Nephron progenitor cell (in vitro differentiated cells): ENCODE data around the gene TXNDC16.

Experiments
- DNase-seq: peaks from one replicate; pipeline ENCODE4 v3.0.0; 2021
- H3K27ac Mint-ChIP-seq: 2 replicates; pipeline ENCODE4 v1.8.0; 2021; ENCODE audit warnings: mild to moderate bottlenecking, moderate library complexity, mixed read lengths
- H3K27me3 Mint-ChIP-seq: 2 replicates; pipeline ENCODE4 v1.8.0; 2021; ENCODE audit warnings: mild to moderate bottlenecking, low read depth, mixed read lengths; ENCODE audit not compliant: poor library complexity
- H3K36me3 Mint-ChIP-seq: 2 replicates; pipeline ENCODE4 v1.8.0; 2021; ENCODE audit warnings: low read depth, mixed read lengths
- H3K4me1 Mint-ChIP-seq: 2 replicates; pipeline ENCODE4 v1.8.0; 2021; ENCODE audit warnings: mixed read lengths
- H3K4me3 Mint-ChIP-seq: 2 replicates; pipeline ENCODE4 v1.8.0; 2021; ENCODE audit warnings: mild to moderate bottlenecking, moderate library complexity, mixed read lengths
- H3K9me3 Mint-ChIP-seq: 2 replicates; pipeline ENCODE4 v1.8.0; 2021; ENCODE audit warnings: mild to moderate bottlenecking, moderate library complexity, mixed read lengths
- CTCF ChIP-seq: fragments of 200-600 bp; sonication (generic); IDR thresholded peaks from 2 replicates; pipeline ENCODE4 v1.5.0; 2021; ENCODE audit warnings: antibody characterized with exemption

The TXNDC16 gene

GRCh38 chr14:52514046-52514811 is 38.1 kb downstream of the TXNDC16 start:
- Mint-ChIP-seq H3K4me1 (peaks cover 10% of the 10 kb centered on the region), H3K4me3 (no peak overlapping the region), H3K27ac (peak overlapping the region; percentile 59), H3K36me3 (peaks cover 9% of the 10 kb centered on the region), H3K27me3 (no peaks in the 10 kb centered on the region), H3K9me3 (no peaks in the 10 kb centered on the region)
- no peak for TF ChIP-seq CTCF
- no peak for DNase-seq

GRCh38 chr14:52513249-52513648 is 39.1 kb downstream of the TXNDC16 start:
- peaks cover 19% of the 10 kb centered on the region for H3K36me3 Mint-ChIP-seq
- H3K4me3 Mint-ChIP-seq, result no peak overlapping the region
- DNase-seq, result no peak
- no peak overlapping the region for H3K27ac Mint-ChIP-seq
- peaks cover 10% of the 10 kb centered on the region for H3K4me1 Mint-ChIP-seq
- H3K9me3 Mint-ChIP-seq, result peaks cover 7% of the 10 kb centered on the region
- no peak for TF ChIP-seq CTCF
- no peaks in the 10 kb centered on the region for H3K27me3 Mint-ChIP-seq

GRCh38 chr14:52494444-52494843 is 57.9 kb downstream of the TXNDC16 start:
- Mint-ChIP-seq H3K4me3 (no peak overlapping the region), H3K27ac (no peak overlapping the region), H3K36me3 (peaks cover 63% of the 10 kb centered on the region), H3K27me3 (no peaks in the 10 kb centered on the region), H3K9me3 (peaks cover 28% of the 10 kb centered on the region), H3K4me1 (peaks cover 4% of the 10 kb centered on the region)
- no peak for TF ChIP-seq CTCF
- DNase-seq, result no peak

- no peaks in the 10 kb centered on the region for H3K4me1 Mint-ChIP-seq
- H3K4me3 Mint-ChIP-seq, result no peak overlapping the region
- no peak for TF ChIP-seq CTCF
- peaks cover 16% of the 10 kb centered on the region for H3K36me3 Mint-ChIP-seq
- DNase-seq, result no peak
- H3K9me3 Mint-ChIP-seq, result peaks cover 3% of the 10 kb centered on the region
- no peak overlapping the region for H3K27ac Mint-ChIP-seq
- no peaks in the 10 kb centered on the region for H3K27me3 Mint-ChIP-seq
Observed at GRCh38 chr14:52485350-52485960, 66.8 kb downstream of the TXNDC16 start.

GRCh38 chr14:52481864-52482263 is 70.4 kb downstream of the TXNDC16 start:
- DNase-seq, result no peak
- no peak overlapping the region for H3K4me3 Mint-ChIP-seq
- no peaks in the 10 kb centered on the region for H3K27me3 Mint-ChIP-seq
- peaks cover 36% of the 10 kb centered on the region for H3K9me3 Mint-ChIP-seq
- no peak for TF ChIP-seq CTCF
- H3K4me1 Mint-ChIP-seq, result no peaks in the 10 kb centered on the region
- peaks cover 42% of the 10 kb centered on the region for H3K36me3 Mint-ChIP-seq
- no peak overlapping the region for H3K27ac Mint-ChIP-seq

GRCh38 chr14:52473557-52473956 is 78.7 kb downstream of the TXNDC16 start:
- Mint-ChIP-seq H3K27ac (no peak overlapping the region), H3K4me3 (no peak overlapping the region), H3K36me3 (peaks cover 51% of the 10 kb centered on the region), H3K9me3 (peaks cover 28% of the 10 kb centered on the region), H3K27me3 (no peaks in the 10 kb centered on the region), H3K4me1 (peaks cover 9% of the 10 kb centered on the region)
- DNase-seq, result no peak
- TF ChIP-seq CTCF, result peak; percentile 23
